Right cardiac atrium (tissue), 5 donors: ENCODE results near the gene ACOT9. TPM values are rescaled to one million over a fixed set of nuclear protein-coding genes. Genes with fewer than 3 reads are reported as not detected.
"Not testable (repeated sequence)": the region's sequence is repeated elsewhere in the genome, so short reads cannot be mapped to it uniquely, and the experiment has no call there.

Experiments
- ATAC-seq, 2 donors: fragments of 200-7000 bp; cut with Tn5 transposase; one replicate each; pipeline versions ENCODE4 v1.8.0 to v1.9.1; 2020; ENCODE audit warnings: moderate library complexity in 2 of 2, mild to moderate bottlenecking in 1 of 2
- DNase-seq, 3 donors: peaks; one replicate each; pipeline ENCODE4 v3.0.0-alpha.2; 2020
- H3K27ac ChIP-seq: one replicate; pipeline ENCODE4 v1.5.1; 2013; ENCODE audit warnings: mild to moderate bottlenecking, low read length, control low read depth, moderate library complexity
- H3K27me3 ChIP-seq: one replicate; pipeline ENCODE4 v1.6.1; 2013; ENCODE audit not compliant: control insufficient read depth, insufficient read depth
- H3K4me1 ChIP-seq: one replicate; pipeline ENCODE4 v1.6.1; 2013; ENCODE audit warnings: low read length; ENCODE audit not compliant: control insufficient read depth, insufficient read depth
- H3K4me3 ChIP-seq: one replicate; pipeline ENCODE4 v1.5.1; 2013; ENCODE audit warnings: low read length, control low read depth
- H3K9me3 ChIP-seq: one replicate; pipeline ENCODE4 v1.6.1; 2013; ENCODE audit warnings: low read length; ENCODE audit not compliant: control insufficient read depth
- WGBS: extraction: QIAGEN DNeasy Blood & Tissue Kit; methylation state at CpG from one replicate; pipeline ENCODE4 v1.1.7; 2013; 5-methylcytosine and 5-hydroxymethylcytosine counted together
- intact Hi-C, 4 donors: fragments of 100-400 bp; cut with DNase I; formaldehyde crosslinking; loops; one replicate each; pipeline versions ENCODE4 v1.11.0 to v1.14.0; 2022 to 2023
- polyA plus RNA-seq: library from polyadenylated mRNA; stranded (reverse); fragments of 200-250 nt; gene quantifications from one replicate; pipeline ENCODE4 v1.2.3, GENCODE V29; 2013
- total RNA-seq, 4 donors: library from RNA; stranded (reverse); fragmentation: NEBNext Ultra II Directional; extraction: Animal tissue kit (Norgen Biotek cat#: 25700); gene quantifications; one replicate each; pipeline ENCODE4 v1.2.1, GENCODE V29; 2021
- donor health status: healthy with polysubstance abuse.
- donor health status: DM: no; HTN: yes; CAD: no.
- donor health status: DM: no; HTN: no; CAD: no.
- donor health status: DM: no; HTN: yes; CAD: no; lungs with severe emphysema.
- donor health status: DM: yes; HTN: yes; CAD: no.

The ACOT9 gene
- total and polyA plus RNA-seq, 5 donors = 33.5 to 50.2 (median 39.1) TPM

GRCh38 chrX:23662187-23662586 lies 80.9 kb downstream of the ACOT9 start:
- DNase-seq = no peak
- Histone ChIP-seq H3K27me3 (no peaks in the 10 kb centered on the region), H3K27ac (no peak overlapping the region), H3K4me3 (no peak overlapping the region), H3K4me1 (no peaks in the 10 kb centered on the region), H3K9me3 (no peaks in the 10 kb centered on the region)
- ATAC-seq = no peak
- intact Hi-C loops = no loop called here
- 73% methylated on average over 3 of the region's 3 CpGs for whole genome bisulfite sequencing

DNA sequence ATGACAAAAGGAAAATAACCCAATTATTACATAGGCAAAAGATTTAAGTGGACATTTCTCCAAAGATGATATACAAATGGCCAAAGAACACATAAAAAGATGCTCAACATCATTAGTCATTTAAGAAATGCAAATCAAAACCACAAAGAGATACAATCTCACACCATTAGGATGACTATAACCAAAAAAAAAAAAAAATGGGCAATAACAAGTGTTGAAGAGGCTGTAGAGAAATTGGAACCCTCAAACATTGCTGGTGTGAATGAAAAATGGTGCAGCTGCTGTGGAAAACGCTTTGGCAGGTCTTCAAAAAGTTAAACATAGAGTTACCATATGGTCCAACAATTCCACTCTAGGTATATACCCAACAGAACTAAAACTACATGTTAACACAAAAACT lies 81.4 kb downstream of the ACOT9 start:
- Histone ChIP-seq H3K4me1 (no peaks in the 10 kb centered on the region), H3K27me3 (no peaks in the 10 kb centered on the region), H3K9me3 (no peaks in the 10 kb centered on the region), H3K27ac (no peak overlapping the region), H3K4me3 (no peak overlapping the region)
- 76% methylated on average over 1 of the region's 1 CpG for WGBS
- ATAC-seq = no peak
- intact Hi-C loops = no loop called here
- no peak for DNase-seq

GRCh38 chrX:23660766-23661132 lies 82.3 kb downstream of the ACOT9 start:
- ATAC-seq (no peak), DNase-seq (no peak)
- Histone ChIP-seq H3K27me3 (no peaks in the 10 kb centered on the region), H3K4me1 (no peaks in the 10 kb centered on the region), H3K9me3 (no peaks in the 10 kb centered on the region), H3K27ac (no peak overlapping the region), H3K4me3 (no peak overlapping the region)
- intact Hi-C loops = no loop called here
- WGBS = 93% methylated on average over 2 of the region's 2 CpGs

GRCh38 chrX:23660083-23660765 lies 82.9 kb downstream of the ACOT9 start:
- WGBS = 62% methylated on average over 8 of the region's 8 CpGs
- H3K27ac ChIP-seq = not testable (repeated sequence)

DNA sequence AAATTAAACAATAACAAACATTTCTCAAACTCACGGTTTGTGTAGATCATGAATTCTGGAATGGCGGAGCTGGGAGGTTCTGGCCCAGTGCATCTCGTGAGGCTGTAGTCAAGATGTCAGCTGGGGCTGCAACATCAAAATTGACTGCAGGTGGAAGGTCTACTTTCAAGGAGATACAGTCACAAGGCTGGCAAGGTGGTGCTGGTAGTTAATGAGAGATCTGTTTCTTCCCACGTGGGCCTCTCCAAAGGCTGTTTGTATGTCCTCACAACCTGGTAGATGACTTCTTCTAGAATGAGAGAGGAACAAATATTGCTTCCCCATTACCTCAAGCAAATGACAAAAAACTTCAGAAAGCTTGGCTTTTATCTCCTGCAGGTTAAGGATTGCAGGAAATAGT lies 83.7 kb downstream of the ACOT9 start:
- DNase-seq (no peak), ATAC-seq (no peak)
- Histone ChIP-seq H3K9me3 (no peaks in the 10 kb centered on the region), H3K27ac (no peak overlapping the region), H3K4me1 (no peaks in the 10 kb centered on the region), H3K27me3 (no peaks in the 10 kb centered on the region), H3K4me3 (no peak overlapping the region)
- intact Hi-C loops = no loop called here
- 89% methylated on average over 4 of the region's 4 CpGs for WGBS

More at GRCh38 chrX:23660083-23660765, 82.9 kb downstream of the ACOT9 start:
- ATAC-seq, DNase-seq, H3K27me3 ChIP-seq, intact Hi-C loops, H3K9me3 ChIP-seq, H3K4me1 ChIP-seq, H3K4me3 ChIP-seq: not testable (repeated sequence)

GRCh38 chrX:23656684-23657083 lies 86.4 kb downstream of the ACOT9 start:
- no peaks in the 10 kb centered on the region for H3K27me3 ChIP-seq
- H3K4me3 ChIP-seq = no peak overlapping the region
- intact Hi-C loops = no loop called here
- WGBS = 50% methylated on average over 3 of the region's 3 CpGs
- no peak for DNase-seq
- H3K4me1 ChIP-seq = no peaks in the 10 kb centered on the region
- no peak overlapping the region for H3K27ac ChIP-seq
- no peaks in the 10 kb centered on the region for H3K9me3 ChIP-seq
- no peak for ATAC-seq

- Histone ChIP-seq H3K27me3 (no peaks in the 10 kb centered on the region), H3K4me1 (no peaks in the 10 kb centered on the region), H3K27ac (no peak overlapping the region), H3K9me3 (no peaks in the 10 kb centered on the region), H3K4me3 (no peak overlapping the region)
- intact Hi-C loops = no loop called here
- no peak for DNase-seq
- 30% methylated on average over 5 of the region's 5 CpGs for WGBS
- no peak for ATAC-seq
These were observed 87.0 kb downstream of the ACOT9 start for GRCh38 chrX:23656091-23656490.

Other genes with a start within 250 kb of the ACOT9 start
- gene PRDX4, start 75.8 kb downstream of the ACOT9 start, total RNA-seq = 10 to 100 TPM; 71.9 to 83.6 (median 78.0) TPM
- 88.4 TPM for gene PRDX4, start 75.8 kb downstream of the ACOT9 start, polyA plus RNA-seq
- gene SAT1, start 39.9 kb upstream of the ACOT9 start, total RNA-seq = 100 to 1,000 TPM; 275 to 486 (median 317) TPM
- 523 TPM for gene SAT1, start 39.9 kb upstream of the ACOT9 start, polyA plus RNA-seq
- 10 to 100 TPM; 65.7 to 88.9 (median 83.1) TPM for gene APOO, start 164.7 kb upstream of the ACOT9 start, total RNA-seq
- gene APOO, start 164.7 kb upstream of the ACOT9 start, polyA plus RNA-seq = 105 TPM
- under 1 TPM in 3 of 4 donors, not detected in 1; 0.31 to 0.65 (median 0.45) TPM for gene CXorf58, start 164.7 kb upstream of the ACOT9 start, total RNA-seq
- 0.09 TPM for gene CXorf58, start 164.7 kb upstream of the ACOT9 start, polyA plus RNA-seq